GM23248 (cell line): ENCODE measurements around the gene COMP.

ENCODE experiments used
- EZH2 ChIP-seq: fragments of 200-600 bp; sonication (generic); IDR thresholded peaks from 2 replicates; pipeline ENCODE4 v1.6.1; 2018; ENCODE audit warnings: antibody characterized with exemption, mild to moderate bottlenecking; ENCODE audit not compliant: insufficient read depth, poor library complexity, severe bottlenecking
- EZH2phosphoT487 ChIP-seq: fragments of 200-600 bp; sonication (generic); IDR thresholded peaks from 2 replicates; pipeline ENCODE4 v1.6.1; 2018; ENCODE audit warnings: antibody characterized with exemption, moderate library complexity, mild to moderate bottlenecking, low read depth; ENCODE audit not compliant: insufficient read depth

DNA sequence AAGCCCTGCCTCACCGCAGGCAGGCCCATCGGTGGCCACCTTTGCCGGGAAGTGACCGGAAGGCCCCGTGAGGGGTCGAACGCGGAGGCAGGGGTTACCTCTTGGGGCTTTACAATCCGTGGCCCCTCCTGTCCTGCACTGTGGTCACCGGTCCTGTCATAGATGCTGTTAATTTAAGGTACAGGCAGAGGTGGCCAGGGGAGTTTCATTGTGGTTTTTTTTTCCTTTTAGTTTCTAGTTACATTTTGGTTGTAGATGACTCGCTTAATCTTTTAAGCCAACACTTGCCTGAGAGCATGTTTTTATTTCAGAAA is 13.1 kb downstream of the COMP start:
- TF ChIP-seq EZH2 (no peak), EZH2phosphoT487 (no peak)
